D341Med (cell line): Measurements from ENCODE around the gene TGFBR3.
"Not testable (repeated sequence)": the region's sequence is repeated elsewhere in the genome, so short reads cannot be mapped to it uniquely, and the experiment has no call there.

ENCODE experiments used
- DNase-seq: peaks from one replicate; pipeline ENCODE4 v3.0.0; 2012; ENCODE audit warnings: low spot score

The TGFBR3 gene

GRCh38 chr1:91680556-91681155, 205.3 kb downstream of the TGFBR3 start:
- DNase-seq, result no peak

- no peak for DNase-seq
Observed at GRCh38 chr1:91679446-91679845, 206.5 kb downstream of the TGFBR3 start.

DNA sequence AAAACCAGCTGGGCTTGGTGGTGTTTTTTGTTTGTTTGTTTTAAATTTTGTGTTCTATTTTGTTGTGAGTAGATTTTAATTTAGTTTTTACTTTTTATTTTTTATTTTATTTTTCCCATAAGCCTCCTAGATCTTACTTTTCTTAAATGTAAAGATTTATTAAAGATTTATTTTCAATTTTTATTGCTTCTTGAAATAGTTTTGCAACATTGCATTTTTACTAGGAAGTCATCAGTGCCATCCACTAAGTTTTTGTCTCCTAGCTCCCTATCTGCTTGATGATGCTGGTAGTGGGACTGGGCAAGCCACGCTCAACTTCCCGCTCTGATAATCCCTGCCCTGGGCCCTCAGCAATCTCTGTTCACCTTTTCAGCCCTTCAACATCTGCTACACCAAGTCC, 209.9 kb downstream of the TGFBR3 start:
- DNase-seq, result no peak

- no peak for DNase-seq
Observed at GRCh38 chr1:91674107-91674506, 211.8 kb downstream of the TGFBR3 start.

GRCh38 chr1:91673613-91674012, 212.3 kb downstream of the TGFBR3 start:
- no peak for DNase-seq

GRCh38 chr1:91672601-91673161, 213.3 kb downstream of the TGFBR3 start:
- DNase-seq, result no peak

DNA sequence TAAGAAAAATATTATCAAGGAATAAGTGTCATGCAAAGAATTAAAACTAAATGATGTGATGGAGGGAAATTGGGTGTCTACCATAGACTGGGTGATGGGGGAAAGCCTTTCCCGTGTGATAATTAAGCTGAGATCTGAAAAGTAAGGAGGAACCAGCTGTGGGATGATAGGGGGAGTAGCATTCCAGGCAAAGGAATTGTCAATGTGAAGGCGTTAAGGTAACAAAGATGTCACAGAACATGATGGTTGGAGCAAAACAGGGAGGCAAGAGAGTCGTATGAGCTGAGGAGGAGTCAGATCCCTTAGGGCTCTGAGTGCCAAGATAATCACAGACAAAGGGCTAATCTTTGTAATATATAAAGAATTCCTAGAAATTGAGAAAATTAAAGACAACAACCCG, 215.2 kb downstream of the TGFBR3 start:
- no peak for DNase-seq

- DNase-seq, result no peak
Observed at GRCh38 chr1:91669584-91670350, 216.2 kb downstream of the TGFBR3 start.

DNA sequence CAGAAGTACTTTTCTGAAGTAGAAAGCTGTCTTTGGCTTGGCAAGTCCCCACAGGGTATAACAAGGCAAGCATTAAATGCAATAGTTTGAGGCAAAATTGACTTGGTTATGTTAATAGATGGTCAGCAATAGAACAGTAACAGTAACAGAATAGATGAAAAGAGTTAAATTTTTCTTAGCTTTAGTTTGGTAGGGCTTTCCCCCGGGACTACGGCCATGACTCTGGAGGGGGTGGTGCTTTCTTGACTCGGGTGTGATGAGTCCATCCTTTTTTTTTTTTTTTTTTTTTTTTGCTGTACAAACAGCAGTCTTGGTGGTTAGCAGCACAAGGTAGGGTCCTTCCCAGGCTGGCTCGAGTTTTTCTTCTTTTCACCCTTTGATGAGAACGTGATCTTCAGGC, 219.3 kb downstream of the TGFBR3 start:
- DNase-seq, result not testable (repeated sequence)

GRCh38 chr1:91661121-91661520, 224.8 kb downstream of the TGFBR3 start:
- DNase-seq, result no peak

GRCh38 chr1:91660708-91661107, 225.2 kb downstream of the TGFBR3 start:
- no peak for DNase-seq

DNA sequence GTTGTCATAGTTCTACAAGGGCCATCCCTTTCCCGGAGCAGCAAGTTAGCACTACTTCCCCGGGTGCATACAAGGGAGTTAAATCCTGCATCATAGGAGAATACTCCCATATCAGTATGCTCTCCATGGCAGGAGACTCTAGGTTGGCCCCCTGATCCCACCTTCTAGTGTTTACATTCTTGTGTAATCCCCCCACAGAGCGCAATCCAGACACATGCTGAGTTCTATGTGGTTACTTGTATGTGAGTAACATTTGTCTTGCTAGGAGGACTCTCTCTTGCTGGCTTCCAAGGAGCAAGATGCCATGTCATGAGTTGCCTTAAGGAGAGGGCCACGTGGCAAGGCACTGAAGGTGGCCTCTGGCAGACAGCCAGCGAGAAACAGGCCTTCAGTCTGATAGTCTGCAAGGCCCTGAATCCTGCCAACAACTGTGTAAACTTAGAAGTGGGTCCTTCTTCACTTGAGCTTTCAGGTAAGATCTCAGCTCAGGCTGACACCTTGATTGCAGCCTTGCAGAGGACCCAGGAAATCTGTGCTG, 230.0 kb downstream of the TGFBR3 start:
- DNase-seq, result no peak

DNA sequence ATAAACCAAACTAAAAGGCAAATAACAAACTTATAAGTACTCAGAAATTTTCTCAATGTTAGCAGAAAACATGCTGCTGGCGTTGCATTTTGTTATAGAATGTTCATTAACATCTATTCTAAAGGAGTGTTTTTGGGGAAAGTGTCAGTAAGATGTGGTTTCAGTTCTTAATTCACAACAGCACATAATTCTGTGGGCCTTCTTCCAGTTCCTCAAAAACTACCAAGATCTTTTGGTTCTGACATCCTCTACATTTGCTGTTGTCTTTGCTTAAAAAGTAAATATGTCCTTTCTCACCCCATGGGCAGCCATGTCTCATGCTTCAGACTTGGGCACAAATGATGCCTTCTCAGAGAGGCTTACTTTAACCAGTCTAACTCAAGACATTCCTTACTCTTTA, 232.8 kb downstream of the TGFBR3 start:
- DNase-seq, result no peak

DNA sequence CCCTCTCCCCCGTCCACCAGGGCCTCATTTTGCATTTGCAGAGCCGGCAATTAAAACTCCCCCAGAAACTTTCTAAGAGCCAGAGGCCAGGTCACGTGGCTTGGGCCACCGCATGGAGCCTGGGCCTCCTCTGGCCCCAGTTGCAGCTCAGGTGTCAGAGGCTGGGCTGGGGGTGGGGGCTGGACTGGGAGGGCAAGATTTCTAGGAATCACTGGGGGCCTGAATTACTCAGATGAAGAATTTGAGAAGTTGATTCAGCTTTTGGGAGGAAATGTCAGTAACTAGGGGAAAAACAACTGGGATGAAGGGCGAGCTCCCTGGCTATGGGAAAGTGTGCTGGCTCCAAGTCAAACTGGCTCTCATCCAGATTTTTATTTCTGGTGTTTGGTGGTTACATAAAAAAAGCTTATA, 234.3 kb downstream of the TGFBR3 start:
- no peak for DNase-seq

DNA sequence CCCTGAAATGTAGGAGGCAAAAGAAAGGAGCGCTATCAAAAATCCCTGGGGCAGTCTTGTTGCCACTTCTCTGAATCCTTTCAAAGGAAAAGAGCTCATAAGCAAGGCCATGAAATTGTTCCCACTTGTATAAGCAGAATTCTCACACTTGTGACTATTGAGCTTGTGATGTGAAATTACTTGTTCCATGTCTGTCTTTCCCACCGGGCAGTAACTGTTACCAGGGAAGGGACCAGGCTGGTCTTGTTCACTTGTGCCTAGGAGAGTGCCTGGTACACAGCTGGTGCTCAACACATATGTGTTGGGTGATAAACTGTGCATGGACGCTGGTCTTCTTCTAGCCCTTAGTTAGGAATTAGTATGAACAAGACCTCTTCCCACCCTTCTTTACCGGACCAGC, 234.7 kb downstream of the TGFBR3 start:
- no peak for DNase-seq

GRCh38 chr1:91650764-91651163, 235.2 kb downstream of the TGFBR3 start:
- no peak for DNase-seq

DNA sequence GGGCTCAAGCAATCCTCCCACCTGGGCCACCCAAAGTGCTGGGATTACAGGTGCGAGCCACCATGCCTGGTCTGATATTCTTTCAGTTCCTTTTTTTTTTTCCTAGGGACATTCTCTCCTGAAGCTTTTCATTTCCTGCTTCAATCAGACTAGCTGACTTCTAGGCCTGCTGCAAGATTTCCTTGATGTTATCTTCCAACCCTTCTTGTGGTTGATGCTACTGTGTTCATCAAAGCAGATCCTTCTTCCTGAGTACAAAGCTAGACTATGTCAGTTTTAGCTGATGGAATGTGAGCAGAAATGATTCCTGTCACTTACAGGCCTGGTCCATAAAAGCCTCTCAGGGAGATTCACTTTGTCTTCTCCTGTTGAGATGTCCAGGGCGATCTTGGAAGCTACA, 238.9 kb downstream of the TGFBR3 start:
- no peak for DNase-seq

GRCh38 chr1:91645031-91645430, 240.9 kb downstream of the TGFBR3 start:
- DNase-seq, result no peak

DNA sequence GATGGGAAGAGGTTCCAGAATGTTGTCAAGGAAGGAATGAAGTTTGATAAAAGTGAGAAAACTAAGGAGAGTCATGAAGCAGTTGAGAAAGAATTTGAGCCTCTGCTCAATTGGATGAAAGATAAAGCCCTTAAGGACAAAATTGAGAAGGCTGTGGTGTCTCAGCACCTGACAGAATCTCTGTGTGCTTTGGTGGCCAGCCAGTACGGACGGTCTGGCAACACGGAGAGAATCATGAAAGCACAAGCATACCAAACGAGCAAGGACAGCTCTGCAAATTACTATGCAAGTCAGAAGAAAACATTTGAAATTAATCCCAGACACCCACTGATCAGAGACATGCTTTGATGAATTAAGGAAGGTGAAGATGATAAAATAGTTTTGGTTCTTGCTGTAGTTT, 242.5 kb downstream of the TGFBR3 start:
- DNase-seq, result no peak

DNA sequence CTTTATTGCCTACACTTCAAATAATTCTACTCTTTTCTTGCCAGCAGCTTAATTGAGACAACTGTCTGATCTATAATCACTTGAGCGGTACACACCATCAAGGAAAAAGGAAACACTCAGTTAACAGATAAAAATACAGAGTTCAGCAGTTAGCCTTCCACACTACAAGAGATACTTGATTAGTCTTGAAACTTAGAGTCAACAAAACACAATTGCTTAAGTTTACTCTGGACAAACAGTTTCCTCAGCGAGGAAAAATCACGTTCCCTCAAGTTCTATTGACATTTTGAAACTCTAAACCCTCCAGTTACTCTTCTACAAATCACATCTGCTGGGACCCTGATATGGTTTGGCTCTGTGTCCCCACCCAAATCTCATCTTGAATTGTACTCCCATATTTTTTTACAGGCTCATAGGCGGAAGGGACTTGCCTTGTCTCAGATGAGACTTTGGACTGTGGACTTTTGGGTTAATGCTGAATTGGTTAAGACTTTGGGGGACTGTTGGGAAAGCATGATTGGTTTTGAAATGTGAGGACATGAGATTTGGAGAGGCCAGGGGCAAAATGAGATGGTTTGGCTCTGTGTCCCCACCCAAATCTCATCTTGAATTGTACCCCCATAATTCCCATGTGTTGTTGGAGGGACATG, 244.9 kb downstream of the TGFBR3 start:
- DNase-seq, result no peak

GRCh38 chr1:91637539-91637994, 248.4 kb downstream of the TGFBR3 start:
- no peak for DNase-seq

DNA sequence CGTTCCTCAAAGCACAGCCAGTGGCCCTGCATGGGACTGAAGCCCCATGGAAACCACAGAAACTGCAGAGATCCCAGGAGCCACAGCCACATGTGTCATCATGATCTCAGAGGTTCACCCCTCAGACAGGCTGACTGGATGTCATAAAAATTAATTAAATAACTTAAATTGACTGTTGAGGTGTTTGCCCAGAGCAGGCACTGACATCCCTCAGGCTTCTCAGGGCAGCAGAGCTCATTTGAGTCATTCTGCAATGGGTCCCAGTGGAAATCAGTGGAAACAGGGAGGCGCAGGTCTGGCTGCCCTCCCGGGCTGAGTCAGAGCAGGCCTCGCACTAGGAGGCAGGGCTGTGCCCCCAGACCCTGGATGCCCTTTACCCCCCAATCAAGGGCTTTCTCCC, 250.2 kb downstream of the TGFBR3 start:
- DNase-seq, result no peak

DNA sequence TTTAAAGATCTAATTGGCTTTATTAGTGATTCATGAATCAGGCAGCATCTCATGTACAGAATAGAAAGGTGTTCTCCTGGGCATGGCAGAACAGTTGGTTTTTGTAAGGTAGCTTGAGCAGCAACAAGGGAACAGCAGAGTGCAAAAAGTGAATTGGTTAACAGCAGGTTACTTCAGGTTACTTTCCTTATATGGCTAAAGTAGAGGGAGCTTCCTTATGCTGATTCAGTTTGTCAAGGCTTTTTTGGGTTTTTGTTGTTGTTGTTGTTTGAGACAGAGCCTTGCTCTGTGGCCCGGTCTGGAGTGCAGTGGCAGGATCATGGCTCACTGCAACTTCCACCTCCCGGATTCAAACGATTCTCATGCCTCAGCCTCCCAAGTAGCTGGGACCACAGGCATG, 252.5 kb downstream of the TGFBR3 start:
- DNase-seq, result no peak
